GM18861 (cell line): Measurements from ENCODE around the gene PLPP7.
"Not testable (repeated sequence)": the region's sequence is repeated elsewhere in the genome, so short reads cannot be mapped to it uniquely, and the experiment has no call there.

Experiments
- ATAC-seq: cut with Tn5 transposase; IDR thresholded peaks from one replicate; pipeline ENCODE4 v1.9.1; 2021; ENCODE audit not compliant: unreplicated experiment

Gene PLPP7

GRCh38 chr9:131330814-131331600 lies 41.5 kb downstream of the PLPP7 start:
- no peak for ATAC-seq

GRCh38 chr9:131331996-131332395 lies 42.5 kb downstream of the PLPP7 start:
- ATAC-seq = not testable (repeated sequence)

GRCh38 chr9:131333771-131334628 lies 44.5 kb downstream of the PLPP7 start:
- no peak for ATAC-seq

DNA sequence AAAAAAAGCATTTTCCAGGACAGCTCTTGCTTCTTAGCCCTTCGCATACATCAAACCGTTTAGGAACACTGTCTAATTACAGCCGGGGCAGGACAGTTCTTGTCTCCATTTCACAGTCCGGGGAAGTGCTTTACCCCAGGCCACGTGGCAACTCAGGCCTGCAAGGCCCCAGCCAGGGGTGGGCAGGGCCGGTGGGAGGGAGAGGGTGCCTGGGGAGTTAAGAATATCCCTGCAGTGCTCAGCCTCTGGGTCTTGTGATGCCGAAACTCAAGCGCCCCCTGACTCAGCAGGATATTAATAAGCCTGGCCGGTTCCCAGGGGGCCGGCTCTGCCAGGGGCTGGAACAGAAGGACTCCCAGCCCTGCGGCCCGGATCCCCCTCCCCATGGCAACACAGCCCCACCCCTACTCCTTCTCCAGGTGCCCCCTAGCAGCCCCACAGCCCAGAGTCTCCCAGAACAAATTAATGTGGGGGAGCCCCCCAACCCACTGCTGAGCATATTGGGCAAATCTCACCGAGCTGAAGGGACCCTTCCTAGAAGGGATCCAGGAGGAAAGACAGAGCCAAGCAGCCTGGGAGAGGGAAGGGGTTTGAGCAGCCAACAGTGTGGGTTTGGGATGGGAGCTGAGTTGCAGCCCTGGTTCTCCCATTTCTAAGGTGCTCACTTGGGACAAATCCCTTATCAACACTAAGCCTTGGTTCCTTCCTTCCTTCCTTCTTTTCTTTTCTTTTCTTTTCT lies 45.3 kb downstream of the PLPP7 start:
- no peak for ATAC-seq

DNA sequence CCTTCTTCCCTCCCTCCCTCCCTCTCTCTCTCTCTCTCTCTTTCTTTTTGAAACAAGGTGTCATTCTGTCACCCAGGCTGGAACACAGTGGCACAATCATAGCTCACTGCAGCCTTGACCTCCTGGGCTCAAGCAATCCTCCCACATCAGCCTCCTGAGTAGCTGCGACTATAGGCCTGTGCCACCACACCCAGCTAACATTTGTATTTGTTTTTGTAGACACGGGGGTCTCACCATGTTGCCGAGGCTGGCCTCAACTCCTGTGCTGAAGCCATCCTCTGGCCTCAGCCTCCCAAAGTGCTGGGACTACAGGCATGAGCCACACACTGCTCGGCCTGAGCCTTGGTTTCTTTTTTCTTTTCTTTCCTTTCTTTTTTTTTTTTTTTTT lies 45.8 kb downstream of the PLPP7 start:
- no peak for ATAC-seq

- ATAC-seq = no peak
These were observed 47.8 kb downstream of the PLPP7 start for GRCh38 chr9:131337131-131337848.

DNA sequence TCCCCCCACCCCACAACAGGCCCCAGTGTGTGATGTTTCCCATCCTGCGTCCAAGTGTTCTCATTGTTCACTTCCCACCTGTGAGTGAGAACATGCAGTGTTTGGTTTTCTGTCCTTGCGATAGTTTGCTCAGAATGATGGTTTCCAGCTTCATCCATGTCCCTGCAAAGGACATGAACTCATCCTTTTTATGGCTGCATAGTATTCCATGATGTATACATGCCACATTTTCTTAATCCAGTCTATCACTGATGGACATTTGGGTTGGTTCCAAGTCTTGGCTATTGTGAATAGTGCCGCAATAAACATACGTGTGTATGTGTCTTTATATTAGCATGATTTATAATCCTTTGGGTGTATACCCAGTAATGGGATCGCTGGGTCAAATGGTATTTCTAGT lies 49.7 kb downstream of the PLPP7 start:
- not testable (repeated sequence) for ATAC-seq

DNA sequence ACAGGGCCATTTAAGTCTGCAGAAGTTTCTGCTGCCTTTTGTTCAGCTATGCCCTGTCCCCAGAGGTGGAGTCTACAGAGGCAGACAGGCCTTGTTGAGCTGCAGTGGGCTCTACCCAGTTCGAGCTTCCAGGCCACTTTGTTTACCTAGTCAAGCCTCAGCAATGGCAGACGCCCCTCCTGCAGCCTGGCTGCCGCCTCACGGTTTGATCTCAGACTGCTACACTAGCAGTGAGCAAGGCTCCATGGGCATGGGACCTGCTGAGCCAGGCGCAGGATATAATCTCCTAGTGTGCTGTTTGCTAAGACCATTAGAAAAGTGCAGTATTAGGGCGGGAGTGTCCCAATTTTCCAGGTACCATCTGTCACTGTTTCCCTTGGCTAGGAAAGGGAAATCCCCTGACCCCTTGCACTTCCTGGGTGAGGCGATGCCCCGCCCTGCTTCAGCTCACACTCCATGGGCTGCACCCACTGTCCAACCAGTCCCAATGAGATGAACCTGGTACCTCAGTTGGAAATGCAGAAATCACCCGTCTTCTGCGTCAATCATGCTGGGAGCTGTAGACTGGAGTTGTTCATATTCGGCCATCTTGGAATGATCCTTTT lies 55.5 kb downstream of the PLPP7 start:
- ATAC-seq = not testable (repeated sequence)

GRCh38 chr9:131346559-131346958 lies 57.0 kb downstream of the PLPP7 start:
- ATAC-seq = no peak

- ATAC-seq = no peak
These were observed 58.0 kb downstream of the PLPP7 start for GRCh38 chr9:131347376-131348020.

- ATAC-seq = no peak
These were observed 59.4 kb downstream of the PLPP7 start for GRCh38 chr9:131348631-131349521.

GRCh38 chr9:131349522-131349880 lies 60.0 kb downstream of the PLPP7 start:
- ATAC-seq = no peak

DNA sequence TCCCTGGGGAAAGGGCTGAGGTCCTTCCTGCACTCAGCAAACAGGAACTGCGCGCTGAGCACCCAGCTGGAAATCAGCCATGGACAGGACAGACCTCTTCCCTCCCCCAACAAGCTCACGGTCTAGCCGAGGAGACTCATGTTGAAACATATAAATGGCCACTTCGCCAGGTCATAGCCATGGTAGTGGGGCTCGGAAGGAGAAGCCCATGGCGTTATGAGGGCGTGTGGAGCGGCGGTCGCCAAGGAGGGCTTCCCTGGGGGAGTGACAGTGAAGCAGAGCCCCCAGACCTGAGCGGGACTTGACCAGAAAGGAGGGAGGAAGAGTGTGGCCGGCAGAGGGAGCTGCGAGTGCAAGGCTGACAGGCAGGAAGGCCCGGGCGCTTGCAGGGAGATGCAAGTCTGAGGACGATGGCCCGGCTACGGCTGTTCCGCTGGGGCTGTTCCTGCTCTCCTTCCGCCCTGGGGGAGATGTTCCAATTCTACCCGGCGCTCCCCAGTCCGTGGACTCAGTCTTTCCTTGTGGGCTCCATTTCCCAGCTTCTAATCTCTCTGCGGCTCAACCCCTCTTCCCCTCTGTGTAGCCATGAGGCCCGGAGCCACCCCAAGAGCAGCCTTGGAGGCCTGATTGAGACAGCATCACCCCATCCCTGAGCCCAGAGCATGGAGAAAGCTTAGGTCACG lies 60.5 kb downstream of the PLPP7 start:
- no peak for ATAC-seq

GRCh38 chr9:131356479-131356878 lies 67.0 kb downstream of the PLPP7 start:
- ATAC-seq = not testable (repeated sequence)

GRCh38 chr9:131358556-131358955 lies 69.0 kb downstream of the PLPP7 start:
- ATAC-seq = no peak
